Transverse colon (tissue), 4 donors: ENCODE measurements around the gene SDC3. TPM values are rescaled to one million over a fixed set of nuclear protein-coding genes. Genes with fewer than 3 reads are reported as not detected.

Source experiments
- DNase-seq: peaks from one replicate; pipeline ENCODE4 v3.0.0-alpha.2; 2019
- H3K27ac ChIP-seq, 4 donors: fragments of 200-600 bp; sonication (generic); 2 replicates each; pipeline ENCODE4 v1.5.1; 2016 to 2018; ENCODE audit warnings: inconsistent platforms in 4 of 4
- H3K27me3 ChIP-seq: fragments of 200-600 bp; sonication (generic); 2 replicates; pipeline ENCODE4 v1.5.1; 2017; ENCODE audit warnings: inconsistent platforms
- H3K36me3 ChIP-seq, 4 donors: fragments of 200-600 bp; sonication (generic); 2 replicates each; pipeline ENCODE4 v1.5.1; 2017 to 2019; ENCODE audit warnings: inconsistent platforms in 4 of 4
- H3K4me1 ChIP-seq, 4 donors: fragments of 200-600 bp; sonication (generic); 2 replicates each; pipeline ENCODE4 v1.5.1; 2017 to 2020; ENCODE audit warnings: inconsistent platforms in 4 of 4
- H3K4me3 ChIP-seq, 4 donors: fragments of 200-600 bp; sonication (generic); 1 replicate in 1 of 4; 2 replicates in 3 of 4; pipeline versions ENCODE4 v1.5.1 to v1.6.1; 2017 to 2019; ENCODE audit warnings: inconsistent platforms in 4 of 4
- H3K9me3 ChIP-seq, 2 donors: fragments of 200-600 bp; sonication (generic); 2 replicates each; pipeline ENCODE4 v1.5.1; 2017 to 2019; ENCODE audit warnings: inconsistent platforms in 2 of 2
- CTCF ChIP-seq, 5 experiments: fragments of 200-600 bp in 3 of 5; fragments of 450-650 bp in 2 of 5; sonication (generic) in 3 of 5; IDR thresholded peaks; 1 replicate in 2 of 5; 2 replicates in 3 of 5; pipeline ENCODE4 v1.5.1; 2016 to 2017; ENCODE audit warnings: antibody characterized with exemption in 5 of 5, inconsistent platforms in 3 of 5, mild to moderate bottlenecking in 2 of 5, moderate library complexity in 1 of 5
- EP300 ChIP-seq: sonication (generic); formaldehyde crosslinking; IDR thresholded peaks from one replicate; pipeline ENCODE4 v1.6.1; 2017; ENCODE audit warnings: antibody characterized with exemption, low read depth
- POLR2A ChIP-seq: fragments of 450-650 bp; IDR thresholded peaks from one replicate; pipeline ENCODE4 v1.6.1; 2016; ENCODE audit warnings: antibody characterized with exemption, mild to moderate bottlenecking, moderate library complexity
- POLR2AphosphoS5 ChIP-seq, 3 donors: sonication (generic); formaldehyde crosslinking; IDR thresholded peaks; one replicate each; pipeline ENCODE4 v1.6.1; 2016; ENCODE audit warnings: antibody characterized with exemption in 3 of 3
- WGBS, 2 donors: methylation state at CpG; one replicate each; pipeline ENCODE4 v1.1.5; 2018; ENCODE audit warnings: low coverage in 1 of 2; 5-methylcytosine and 5-hydroxymethylcytosine counted together
- in situ Hi-C, 4 donors: fragments of 200-750 bp; cut with MboI; loops; one replicate each; pipeline versions ENCODE4 v1.15.0 to v1.15.1; 2017; ENCODE audit warnings: low sequenced_read_pairs in 3 of 4, low pct_ligation_motif_present in 1 of 4, low pct_unique_long_range_greater_than_20kb in 1 of 4
- intact Hi-C: fragments of 100-400 bp; cut with DNase I; formaldehyde crosslinking; loops from one replicate; pipeline ENCODE4 v1.15.1; 2023; ENCODE audit warnings: low total_unique reads
- total RNA-seq, 4 donors: library from RNA; depleted of rRNA; stranded (reverse); fragments of >200 nt; gene quantifications; one replicate each; pipeline ENCODE4 v1.1.0, GENCODE V29; 2016

SDC3 gene
- total RNA-seq, 4 donors from 2014 or later, result 7.9 to 35.4 (median 10.1) TPM

DNA sequence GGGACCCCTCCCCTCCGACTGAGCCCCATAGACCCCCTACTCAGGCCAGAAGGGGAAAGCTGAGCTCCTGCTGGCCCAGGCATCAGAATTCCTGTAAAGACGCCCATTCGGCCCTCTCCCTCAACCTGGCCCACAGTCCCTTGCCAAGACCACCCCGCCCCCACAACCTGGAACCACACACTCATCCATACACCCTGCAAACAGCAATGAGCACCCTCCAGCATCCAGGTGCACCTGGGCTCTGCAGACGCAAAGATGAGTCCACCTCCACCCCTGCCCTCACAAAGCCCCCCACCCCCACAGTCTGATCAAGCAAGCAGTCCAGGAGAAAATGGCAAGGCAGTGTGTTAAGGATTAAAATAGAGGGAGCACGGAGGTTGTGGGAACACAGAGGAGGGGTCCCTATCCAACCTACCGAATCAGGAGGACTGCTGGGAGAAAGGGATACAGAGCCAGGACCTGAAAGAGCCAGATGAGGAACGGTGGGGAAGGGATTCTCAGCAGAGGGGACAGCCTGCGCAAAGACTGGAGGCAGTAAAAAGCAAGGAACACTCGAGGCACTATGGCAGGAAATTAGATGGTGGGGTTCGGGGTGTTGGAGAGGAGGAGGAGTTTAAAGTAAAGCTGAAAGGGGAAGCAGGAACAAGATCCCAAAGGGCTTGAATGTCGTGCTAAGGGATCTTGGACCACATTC lies 83.7 kb downstream of the SDC3 start:
- peak overlapping the region; percentile 89 to 90 (median 90) for H3K27ac ChIP-seq
- intact Hi-C loops, result no loop called here

DNA sequence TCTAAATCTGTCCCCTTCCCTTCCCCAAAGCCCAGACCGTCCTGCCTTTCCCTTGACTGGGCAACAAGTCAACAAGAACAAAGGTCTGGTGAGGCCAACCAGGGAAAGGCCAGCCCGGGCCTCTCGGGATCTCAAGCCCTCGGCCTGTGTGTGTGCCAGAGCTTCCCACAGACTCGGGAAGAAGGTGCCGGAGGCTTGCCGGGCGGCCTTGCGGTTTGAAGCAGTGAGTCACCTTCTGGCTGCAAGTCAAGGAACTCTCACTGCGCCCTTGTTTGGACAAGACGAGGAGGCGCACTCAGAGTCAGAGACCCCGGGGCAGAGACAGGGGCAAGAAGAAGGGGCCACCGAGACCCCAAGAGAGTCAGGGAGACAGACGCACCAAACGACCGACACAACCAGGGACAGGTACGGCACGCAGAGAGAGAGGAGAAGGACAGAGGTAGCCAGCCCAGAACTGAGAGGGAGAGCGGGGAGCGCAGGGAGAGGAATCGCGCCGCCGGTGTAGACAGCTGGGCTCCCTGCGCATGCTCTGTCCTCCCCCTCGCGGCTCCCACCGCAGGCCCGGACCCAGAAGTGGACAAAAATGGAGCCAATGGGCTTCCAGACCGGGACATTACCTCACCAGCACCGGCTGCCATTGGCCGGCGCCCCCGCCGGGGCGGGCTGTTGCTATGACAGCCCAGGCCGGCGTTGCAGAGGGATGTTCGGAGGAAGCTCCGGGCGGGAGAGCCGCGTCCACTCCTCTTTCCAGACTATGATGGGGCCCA lies 84.4 kb downstream of the SDC3 start:
- in situ Hi-C loops, result no loop called here
- DNase-seq, result peak; percentile 91
- Histone ChIP-seq H3K4me1 (peaks cover 12 to 37% (median 22%) of the 10 kb centered on the region in 4 donors), H3K36me3 (no peaks in the 10 kb centered on the region), H3K27me3 (no peaks in the 10 kb centered on the region), H3K9me3 (no peaks in the 10 kb centered on the region), H3K27ac (peak overlapping the region; percentile 89 to 90 (median 90)), H3K4me3 (peak overlapping the region in 3 of 4 donors; percentile 24 to 46 (median 32))
- intact Hi-C loops, result no loop called here
- no peak for TF ChIP-seq CTCF (IDR thresholded peaks at IDR 0.05)
- TF ChIP-seq EP300, result no peak
- TF ChIP-seq POLR2AphosphoS5 (IDR thresholded peaks at IDR 0.05), result peak; percentile 46 to 90 (median 73)
- TF ChIP-seq POLR2A, result peak; percentile 76
- WGBS, 2 donors, result 0 to 1% methylated on average over 8 to 44 of the region's 44 CpGs

More for the DNA sequence above, 83.7 kb downstream of the SDC3 start:
- no peak for DNase-seq
- Histone ChIP-seq H3K4me1 (peaks cover 12 to 37% (median 22%) of the 10 kb centered on the region in 4 donors), H3K36me3 (no peaks in the 10 kb centered on the region), H3K27me3 (no peaks in the 10 kb centered on the region), H3K9me3 (no peaks in the 10 kb centered on the region), H3K4me3 (peak overlapping the region in 2 of 4 donors; percentile 32 to 46)
- 14 to 17% methylated on average over 3 to 12 of the region's 12 CpGs for WGBS, 2 donors
- in situ Hi-C loops, result no loop called here
- TF ChIP-seq EP300 (no peak), POLR2AphosphoS5 (IDR thresholded peaks at IDR 0.05) (no peak), CTCF (IDR thresholded peaks at IDR 0.05) (no peak), POLR2A (no peak)

DNA sequence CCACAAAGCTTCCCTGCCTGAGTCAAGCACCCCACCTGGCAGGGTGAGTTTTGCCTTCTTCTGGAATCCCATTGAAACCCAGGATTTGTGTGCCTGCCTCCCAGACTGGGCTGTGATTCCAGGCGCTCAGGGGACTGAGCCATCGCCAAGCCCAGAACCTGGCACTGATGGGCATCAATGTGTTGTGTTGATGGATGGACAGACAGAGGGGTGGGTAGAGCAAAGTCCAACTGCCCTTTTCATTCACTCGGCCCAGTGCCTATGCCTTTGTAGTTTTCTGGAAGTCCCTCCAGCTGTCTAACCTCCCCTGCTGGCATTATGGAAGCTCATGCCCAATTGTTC lies 85.0 kb downstream of the SDC3 start:
- in situ Hi-C loops, result no loop called here
- intact Hi-C loops, result no loop called here
- no peak for TF ChIP-seq CTCF (IDR thresholded peaks at IDR 0.05)
- TF ChIP-seq EP300, result no peak
- TF ChIP-seq POLR2A, result no peak
- no peak for TF ChIP-seq POLR2AphosphoS5 (IDR thresholded peaks at IDR 0.05)

GRCh38 chr1:30822966-30823581 lies 85.5 kb downstream of the SDC3 start:
- in situ Hi-C loops, result no loop called here

More for the DNA sequence above, 85.0 kb downstream of the SDC3 start:
- 47% methylated on average over 3 of the region's 3 CpGs; no CpG with 5 or more reads in 1 of the 2 donors for WGBS, 2 donors
- H3K4me1 ChIP-seq, result peaks cover 12 to 37% (median 22%) of the 10 kb centered on the region in 4 donors
- no peaks in the 10 kb centered on the region for H3K27me3 ChIP-seq
- no peaks in the 10 kb centered on the region for H3K9me3 ChIP-seq
- H3K27ac ChIP-seq, result peak overlapping the region; percentile 89 to 90 (median 90)
- DNase-seq, result no peak
- H3K36me3 ChIP-seq, result no peaks in the 10 kb centered on the region
- H3K4me3 ChIP-seq, result peak overlapping the region in 2 of 4 donors; percentile 32 to 46

More at GRCh38 chr1:30822966-30823581, 85.5 kb downstream of the SDC3 start:
- Histone ChIP-seq H3K9me3 (no peaks in the 10 kb centered on the region), H3K27ac (peak overlapping the region; percentile 89 to 90 (median 90)), H3K27me3 (no peaks in the 10 kb centered on the region), H3K4me1 (peaks cover 12 to 37% (median 22%) of the 10 kb centered on the region in 4 donors), H3K4me3 (no peak overlapping the region), H3K36me3 (no peaks in the 10 kb centered on the region)
- 59 to 60% methylated on average over 4 to 6 of the region's 6 CpGs for WGBS, 2 donors
- no peak for TF ChIP-seq POLR2A
- no peak for TF ChIP-seq CTCF (IDR thresholded peaks at IDR 0.05)
- no peak for TF ChIP-seq EP300
- TF ChIP-seq POLR2AphosphoS5 (IDR thresholded peaks at IDR 0.05), result no peak
- intact Hi-C loops, result no loop called here
- no peak for DNase-seq
